RWPE1 (cell line): ENCODE results near the gene TATDN3.

ENCODE experiments used
- CTCF ChIA-PET: fragments of 350-600 bp; sonication (Branson Sonifier 250); formaldehyde crosslinking; extraction: SDS; loops from one replicate; lab custom pipeline; 2021; lab: Yijun Ruan, JAX
- POLR2A ChIA-PET: fragments of 400-600 bp; formaldehyde crosslinking; extraction: SDS; loops from one replicate; lab custom pipeline; 2020; ENCODE audit warnings: antibody characterized with exemption; ENCODE audit not compliant: low non-redundant PET; lab: Yijun Ruan, JAX
- DNase-seq: peaks from one replicate; pipeline ENCODE4 v3.0.0; 2012; ENCODE audit warnings: low spot score
- H3K27ac ChIP-seq: fragments of 450-650 bp; 2 replicates; pipeline ENCODE4 v1.5.1; 2017
- CTCF ChIP-seq: fragments of 450-650 bp; conservative IDR thresholded peaks from 2 replicates; pipeline ENCODE4 v1.5.1; 2017; ENCODE audit warnings: low read depth, mild to moderate bottlenecking

The TATDN3 gene

GRCh38 chr1:212782422-212783154 lies 9.1 kb upstream of the TATDN3 start:
- ChIA-PET CTCF (interaction anchor here (0.6 to 2.1 kb wide), 6 partner anchors 37 to 325 kb away, joined by 3 to 7 read pairs (median 4); no protein-coding TSS in a partner anchor), POLR2A (no interaction called here)
- DNase-seq = peak; percentile 8
- peak; percentile 70 for TF ChIP-seq CTCF
- H3K27ac ChIP-seq = no peak overlapping the region

GRCh38 chr1:212783976-212784375 lies 7.7 kb upstream of the TATDN3 start:
- POLR2A ChIA-PET = no interaction called here
- no peak for DNase-seq
- H3K27ac ChIP-seq = no peak overlapping the region
- CTCF ChIA-PET = interaction anchor here (0.7 to 3.2 kb wide), 2 partner anchors 34 to 119 kb away, joined by 4 to 18 read pairs; no protein-coding TSS in a partner anchor
- TF ChIP-seq CTCF = no peak

- CTCF ChIA-PET = interaction anchor here (0.6 to 3.2 kb wide), 2 partner anchors 121 to 454 kb away, joined by 3 to 18 read pairs; no protein-coding TSS in a partner anchor
- POLR2A ChIA-PET = no interaction called here
- DNase-seq = no peak
- no peak overlapping the region for H3K27ac ChIP-seq
- TF ChIP-seq CTCF = no peak
Observed at GRCh38 chr1:212785871-212786270, 5.8 kb upstream of the TATDN3 start.

GRCh38 chr1:212791261-212791675 lies 426 bp upstream of the TATDN3 start:
- TF ChIP-seq CTCF = no peak
- ChIA-PET CTCF (interaction anchor here (0.5 to 0.7 kb wide), 4 partner anchors 76 to 393 kb away, joined by 3 to 6 read pairs (median 4); no protein-coding TSS in a partner anchor), POLR2A (interaction anchor here (0.5 to 0.7 kb wide), 3 partner anchors 160 to 814 kb away, joined by 3 read pairs; no protein-coding TSS in a partner anchor)
- peak; percentile 76 for DNase-seq
- H3K27ac ChIP-seq = peak overlapping the region; percentile 88

- ChIA-PET POLR2A (interaction anchor here (0.6 to 1.0 kb wide), 3 partner anchors 9 to 66 kb away, joined by 4 to 7 read pairs (median 5); partner anchors contain the start of gene FLVCR1), CTCF (interaction anchor here (0.6 to 0.7 kb wide), 2 partner anchors 40 to 92 kb away, joined by 3 read pairs; no protein-coding TSS in a partner anchor)
- no peak for TF ChIP-seq CTCF
- no peak for DNase-seq
- peak overlapping the region; percentile 88 for H3K27ac ChIP-seq
Observed at GRCh38 chr1:212792396-212792908, 758 bp downstream of the TATDN3 start.

- ChIA-PET CTCF (interaction anchor here (0.5 to 0.6 kb wide), 2 partner anchors 173 to 567 kb away, joined by 3 read pairs; no protein-coding TSS in a partner anchor), POLR2A (no interaction called here)
- no peak for TF ChIP-seq CTCF
- no peak overlapping the region for H3K27ac ChIP-seq
- no peak for DNase-seq
Observed at GRCh38 chr1:212794561-212795014, 2.9 kb downstream of the TATDN3 start.
